Vagina (tissue), 2 donors: Measurements from ENCODE around the gene NKIRAS1.

ENCODE experiments used
- POLR2A ChIP-seq, 2 donors: fragments of 450-650 bp; IDR thresholded peaks; one replicate each; pipeline ENCODE4 v1.6.1; 2017; ENCODE audit warnings: antibody characterized with exemption in 2 of 2, mild to moderate bottlenecking in 2 of 2, moderate library complexity in 2 of 2
- POLR2AphosphoS5 ChIP-seq, 2 donors: sonication (generic); formaldehyde crosslinking; IDR thresholded peaks; one replicate each; pipeline ENCODE4 v1.9.0; 2017; ENCODE audit warnings: antibody characterized with exemption in 2 of 2, mild to moderate bottlenecking in 2 of 2, low read depth in 1 of 2; ENCODE audit not compliant: insufficient read depth in 1 of 2

DNA sequence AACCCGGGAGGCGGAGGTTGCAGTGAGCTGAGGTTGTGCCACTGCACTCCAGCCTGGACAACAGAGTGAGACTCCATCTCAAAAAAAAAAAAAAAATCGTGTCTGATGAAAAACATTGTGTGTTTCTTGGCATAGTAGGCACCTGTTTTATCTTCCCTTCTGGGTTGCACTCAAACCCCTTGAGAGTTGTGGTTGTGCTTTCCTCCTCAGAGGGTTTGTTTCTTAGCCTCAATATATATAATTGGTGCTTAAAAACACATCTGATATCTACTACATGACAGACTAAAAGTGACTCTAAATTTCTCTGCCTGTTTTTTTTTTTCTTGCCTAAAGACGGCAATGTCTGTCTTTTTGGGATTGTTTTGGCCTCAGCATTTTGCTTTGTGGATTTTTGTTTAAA lies 35.9 kb upstream of the NKIRAS1 start:
- TF ChIP-seq POLR2A (IDR thresholded peaks at IDR 0.05) (no peak), POLR2AphosphoS5 (IDR thresholded peaks at IDR 0.05; ENCODE audit: insufficient read depth in 1 of 2, low read depth in 1 of 2) (no peak)
